SK-N-SH treated with all-trans-retinoic acid at 6 μM for 48 hours (cell line): ENCODE results near the gene CENPH.

Source experiments
- ARNTL ChIP-seq: fragments of 450-650 bp; formaldehyde crosslinking; IDR thresholded peaks from 2 replicates; pipeline ENCODE4 v1.5.0; 2020; ENCODE audit warnings: low read depth, mild to moderate bottlenecking, moderate library complexity, borderline replicate concordance
- BACH2 ChIP-seq: fragments of 250-450 bp; sonication (Bioruptor Pico); IDR thresholded peaks from 2 replicates; pipeline ENCODE4 v1.9.0; 2021; ENCODE audit warnings: mild to moderate bottlenecking, borderline replicate concordance
- CSDC2 ChIP-seq: fragments of 250-450 bp; sonication (Bioruptor Pico); IDR thresholded peaks from 2 replicates; pipeline ENCODE4 v1.5.0; 2020; ENCODE audit warnings: mild to moderate bottlenecking, moderate library complexity
- ISL1 ChIP-seq: fragments of 250-450 bp; sonication (Bioruptor Pico); IDR thresholded peaks from 2 replicates; pipeline ENCODE4 v2.1.2; 2022; ENCODE audit warnings: mild to moderate bottlenecking, moderate library complexity
- TOX ChIP-seq: fragments of 250-450 bp; sonication (Bioruptor Pico); IDR thresholded peaks from 2 replicates; pipeline ENCODE4 v1.8.0; 2021; ENCODE audit warnings: mild to moderate bottlenecking, moderate library complexity, borderline replicate concordance
- ZC3H10 ChIP-seq: fragments of 250-450 bp; sonication (Bioruptor Pico); IDR thresholded peaks from 2 replicates; pipeline ENCODE4 v1.5.1; 2021; ENCODE audit warnings: mild to moderate bottlenecking, moderate library complexity
- ZFP3 ChIP-seq: fragments of 250-450 bp; sonication (Bioruptor Pico); IDR thresholded peaks from 2 replicates; pipeline ENCODE4 v1.5.0; 2020; ENCODE audit warnings: mild to moderate bottlenecking, moderate library complexity
- ZFP30 ChIP-seq: fragments of 450-650 bp; formaldehyde crosslinking; IDR thresholded peaks from 2 replicates; pipeline ENCODE4 v1.5.0; 2022; ENCODE audit warnings: mild to moderate bottlenecking, moderate library complexity
- ZNF565 ChIP-seq: fragments of 450-650 bp; formaldehyde crosslinking; conservative IDR thresholded peaks from 2 replicates; pipeline ENCODE4 v1.5.0; 2020; ENCODE audit warnings: low read depth, mild to moderate bottlenecking, moderate library complexity
- TF ChIP-seq, protein P1 (sequence below): fragments of 250-450 bp; sonication (Bioruptor Pico); IDR thresholded peaks from 2 replicates; pipeline ENCODE4 v1.5.1; 2020; ENCODE audit warnings: low read depth, mild to moderate bottlenecking, moderate library complexity
- TF ChIP-seq, protein P2 (sequence below): fragments of 250-450 bp; sonication (Bioruptor Pico); IDR thresholded peaks from 2 replicates; pipeline ENCODE4 v1.8.0; 2020; ENCODE audit warnings: mild to moderate bottlenecking, moderate library complexity, borderline replicate concordance
- TF ChIP-seq, protein P3 (sequence below): fragments of 250-450 bp; sonication (Bioruptor Pico); IDR thresholded peaks from 2 replicates; pipeline ENCODE4 v1.5.0; 2020; ENCODE audit warnings: mild to moderate bottlenecking, moderate library complexity
- TF ChIP-seq, protein P4 (sequence below): fragments of 250-450 bp; sonication (Bioruptor Pico); IDR thresholded peaks from 2 replicates; pipeline ENCODE4 v1.5.1; 2021; ENCODE audit warnings: mild to moderate bottlenecking, moderate library complexity

DNA sequence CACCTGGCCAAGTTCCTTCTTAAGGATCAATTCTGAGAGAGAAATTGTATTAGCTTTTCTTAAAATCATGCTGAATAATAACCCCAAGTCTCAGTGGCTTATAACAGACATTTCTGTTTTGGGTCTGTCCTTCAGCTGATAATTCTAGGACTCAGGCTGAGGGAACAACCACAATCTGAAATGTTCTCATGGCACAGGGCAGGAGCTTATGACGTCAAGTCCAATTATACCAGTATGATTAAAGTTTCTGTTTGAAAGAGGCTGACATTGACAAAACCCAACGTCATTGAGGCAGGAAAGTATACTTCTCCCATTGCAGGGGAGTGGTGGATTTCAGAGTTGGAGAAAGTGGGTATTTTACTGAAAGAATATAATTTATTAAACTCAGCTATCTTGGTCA, 21.8 kb downstream of the CENPH start:
- no peak for TF ChIP-seq ISL1 (CRISPR knock-in tag)
- TF ChIP-seq, protein P1, sequence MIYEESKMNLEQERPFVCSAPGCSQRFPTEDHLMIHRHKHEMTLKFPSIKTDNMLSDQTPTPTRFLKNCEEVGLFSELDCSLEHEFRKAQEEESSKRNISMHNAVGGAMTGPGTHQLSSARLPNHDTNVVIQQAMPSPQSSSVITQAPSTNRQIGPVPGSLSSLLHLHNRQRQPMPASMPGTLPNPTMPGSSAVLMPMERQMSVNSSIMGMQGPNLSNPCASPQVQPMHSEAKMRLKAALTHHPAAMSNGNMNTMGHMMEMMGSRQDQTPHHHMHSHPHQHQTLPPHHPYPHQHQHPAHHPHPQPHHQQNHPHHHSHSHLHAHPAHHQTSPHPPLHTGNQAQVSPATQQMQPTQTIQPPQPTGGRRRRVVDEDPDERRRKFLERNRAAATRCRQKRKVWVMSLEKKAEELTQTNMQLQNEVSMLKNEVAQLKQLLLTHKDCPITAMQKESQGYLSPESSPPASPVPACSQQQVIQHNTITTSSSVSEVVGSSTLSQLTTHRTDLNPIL (CRISPR knock-in tag), result no peak
- TF ChIP-seq, protein P2, sequence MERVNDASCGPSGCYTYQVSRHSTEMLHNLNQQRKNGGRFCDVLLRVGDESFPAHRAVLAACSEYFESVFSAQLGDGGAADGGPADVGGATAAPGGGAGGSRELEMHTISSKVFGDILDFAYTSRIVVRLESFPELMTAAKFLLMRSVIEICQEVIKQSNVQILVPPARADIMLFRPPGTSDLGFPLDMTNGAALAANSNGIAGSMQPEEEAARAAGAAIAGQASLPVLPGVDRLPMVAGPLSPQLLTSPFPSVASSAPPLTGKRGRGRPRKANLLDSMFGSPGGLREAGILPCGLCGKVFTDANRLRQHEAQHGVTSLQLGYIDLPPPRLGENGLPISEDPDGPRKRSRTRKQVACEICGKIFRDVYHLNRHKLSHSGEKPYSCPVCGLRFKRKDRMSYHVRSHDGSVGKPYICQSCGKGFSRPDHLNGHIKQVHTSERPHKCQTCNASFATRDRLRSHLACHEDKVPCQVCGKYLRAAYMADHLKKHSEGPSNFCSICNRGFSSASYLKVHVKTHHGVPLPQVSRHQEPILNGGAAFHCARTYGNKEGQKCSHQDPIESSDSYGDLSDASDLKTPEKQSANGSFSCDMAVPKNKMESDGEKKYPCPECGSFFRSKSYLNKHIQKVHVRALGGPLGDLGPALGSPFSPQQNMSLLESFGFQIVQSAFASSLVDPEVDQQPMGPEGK (CRISPR knock-in tag), result no peak
- TF ChIP-seq TOX, result no peak
- TF ChIP-seq BACH2 (CRISPR knock-in tag), result no peak
- TF ChIP-seq CSDC2 (CRISPR knock-in tag), result no peak
- TF ChIP-seq, protein P3, sequence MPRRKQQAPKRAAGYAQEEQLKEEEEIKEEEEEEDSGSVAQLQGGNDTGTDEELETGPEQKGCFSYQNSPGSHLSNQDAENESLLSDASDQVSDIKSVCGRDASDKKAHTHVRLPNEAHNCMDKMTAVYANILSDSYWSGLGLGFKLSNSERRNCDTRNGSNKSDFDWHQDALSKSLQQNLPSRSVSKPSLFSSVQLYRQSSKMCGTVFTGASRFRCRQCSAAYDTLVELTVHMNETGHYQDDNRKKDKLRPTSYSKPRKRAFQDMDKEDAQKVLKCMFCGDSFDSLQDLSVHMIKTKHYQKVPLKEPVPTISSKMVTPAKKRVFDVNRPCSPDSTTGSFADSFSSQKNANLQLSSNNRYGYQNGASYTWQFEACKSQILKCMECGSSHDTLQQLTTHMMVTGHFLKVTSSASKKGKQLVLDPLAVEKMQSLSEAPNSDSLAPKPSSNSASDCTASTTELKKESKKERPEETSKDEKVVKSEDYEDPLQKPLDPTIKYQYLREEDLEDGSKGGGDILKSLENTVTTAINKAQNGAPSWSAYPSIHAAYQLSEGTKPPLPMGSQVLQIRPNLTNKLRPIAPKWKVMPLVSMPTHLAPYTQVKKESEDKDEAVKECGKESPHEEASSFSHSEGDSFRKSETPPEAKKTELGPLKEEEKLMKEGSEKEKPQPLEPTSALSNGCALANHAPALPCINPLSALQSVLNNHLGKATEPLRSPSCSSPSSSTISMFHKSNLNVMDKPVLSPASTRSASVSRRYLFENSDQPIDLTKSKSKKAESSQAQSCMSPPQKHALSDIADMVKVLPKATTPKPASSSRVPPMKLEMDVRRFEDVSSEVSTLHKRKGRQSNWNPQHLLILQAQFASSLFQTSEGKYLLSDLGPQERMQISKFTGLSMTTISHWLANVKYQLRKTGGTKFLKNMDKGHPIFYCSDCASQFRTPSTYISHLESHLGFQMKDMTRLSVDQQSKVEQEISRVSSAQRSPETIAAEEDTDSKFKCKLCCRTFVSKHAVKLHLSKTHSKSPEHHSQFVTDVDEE (CRISPR knock-in tag), result no peak
- TF ChIP-seq ZC3H10 (CRISPR knock-in tag), result no peak
- no peak for TF ChIP-seq ARNTL
- no peak for TF ChIP-seq ZNF565 (CRISPR knock-in tag)
- no peak for TF ChIP-seq ZFP3 (CRISPR knock-in tag)
- TF ChIP-seq ZFP30 (CRISPR knock-in tag), result no peak
- TF ChIP-seq, protein P4, sequence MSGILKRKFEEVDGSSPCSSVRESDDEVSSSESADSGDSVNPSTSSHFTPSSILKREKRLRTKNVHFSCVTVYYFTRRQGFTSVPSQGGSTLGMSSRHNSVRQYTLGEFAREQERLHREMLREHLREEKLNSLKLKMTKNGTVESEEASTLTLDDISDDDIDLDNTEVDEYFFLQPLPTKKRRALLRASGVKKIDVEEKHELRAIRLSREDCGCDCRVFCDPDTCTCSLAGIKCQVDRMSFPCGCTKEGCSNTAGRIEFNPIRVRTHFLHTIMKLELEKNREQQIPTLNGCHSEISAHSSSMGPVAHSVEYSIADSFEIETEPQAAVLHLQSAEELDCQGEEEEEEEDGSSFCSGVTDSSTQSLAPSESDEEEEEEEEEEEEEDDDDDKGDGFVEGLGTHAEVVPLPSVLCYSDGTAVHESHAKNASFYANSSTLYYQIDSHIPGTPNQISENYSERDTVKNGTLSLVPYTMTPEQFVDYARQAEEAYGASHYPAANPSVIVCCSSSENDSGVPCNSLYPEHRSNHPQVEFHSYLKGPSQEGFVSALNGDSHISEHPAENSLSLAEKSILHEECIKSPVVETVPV (CRISPR knock-in tag), result no peak
